Endothelial cell of umbilical vein (primary cell): ENCODE data around the gene SUMF1.

Experiments used
- CTCF ChIP-seq, 2 donors: IDR thresholded peaks; 1 replicate in 1 of 2; 2 replicates in 1 of 2; pipeline ENCODE4 v1.5.1; 2011; ENCODE audit warnings: low read length in 2 of 2, mild to moderate bottlenecking in 2 of 2, moderate library complexity in 2 of 2, control low read depth in 1 of 2, inconsistent platforms in 1 of 2, low read depth in 1 of 2; ENCODE audit not compliant: insufficient read depth in 1 of 2; ENCODE audit errors: extremely low read depth in 1 of 2
- EZH2 ChIP-seq: IDR thresholded peaks from 2 replicates; pipeline ENCODE4 v1.6.1; 2012; ENCODE audit warnings: borderline replicate concordance, low read depth, mild to moderate bottlenecking, moderate library complexity, low read length, inconsistent platforms; ENCODE audit not compliant: severe bottlenecking
- GATA2 ChIP-seq: IDR thresholded peaks from 2 replicates; pipeline ENCODE4 v1.7.0; 2011; ENCODE audit warnings: low read depth, mild to moderate bottlenecking, moderate library complexity, mixed read lengths, low read length; ENCODE audit not compliant: insufficient read length, insufficient read depth
- JUN ChIP-seq: IDR thresholded peaks from 2 replicates; pipeline ENCODE4 v1.6.1; 2011; ENCODE audit warnings: borderline replicate concordance, low read depth; ENCODE audit not compliant: insufficient read length, insufficient read depth
- POLR2A ChIP-seq: IDR thresholded peaks from 2 replicates; pipeline ENCODE4 v1.6.1; 2012; ENCODE audit warnings: low read depth, mild to moderate bottlenecking, control low read depth, low read length

GRCh38 chr3:4395448-4395847 lies 71.6 kb downstream of the SUMF1 start:
- TF ChIP-seq EZH2 (no peak), CTCF (IDR thresholded peaks at IDR 0.05; ENCODE audit: extremely low read depth in 1 of 2, insufficient read depth in 1 of 2, low read depth in 1 of 2, low read length in 2 of 2) (no peak), POLR2A (no peak), GATA2 (no peak), JUN (peak; percentile 19)
